ENCODE measurements around the gene TMEM44.
"Not testable (repeated sequence)": the region's sequence is repeated elsewhere in the genome, so short reads cannot be mapped to it uniquely, and the experiment has no call there.

The TMEM44 gene

GRCh38 chr3:194548346-194549321 lies 84.6 kb downstream of the TMEM44 start:
- no peak for DNase-seq (ENCODE audit: low read depth)
- Histone ChIP-seq H3K4me1 (ENCODE audit: control insufficient read depth, insufficient read depth, low read length) (peaks cover 7% of the 10 kb centered on the region), H3K36me3 (ENCODE audit: control insufficient read depth, insufficient read depth, low read length, severe bottlenecking) (no peaks in the 10 kb centered on the region), H3K4me3 (ENCODE audit: low read length) (no peak overlapping the region), H3K9ac (ENCODE audit: low read length) (no peak overlapping the region), H3K9me3 (ENCODE audit: control insufficient read depth, low read length) (no peaks in the 10 kb centered on the region), H3K27me3 (replicated peaks; ENCODE audit: control insufficient read depth, insufficient read depth, low read length) (no peaks in the 10 kb centered on the region)

- no peak for DNase-seq (ENCODE audit: low read depth)
- Histone ChIP-seq H3K4me3 (ENCODE audit: low read length) (no peak overlapping the region), H3K9me3 (ENCODE audit: control insufficient read depth, low read length) (no peaks in the 10 kb centered on the region), H3K4me1 (ENCODE audit: control insufficient read depth, insufficient read depth, low read length) (peaks cover 7% of the 10 kb centered on the region), H3K27me3 (replicated peaks; ENCODE audit: control insufficient read depth, insufficient read depth, low read length) (no peaks in the 10 kb centered on the region), H3K36me3 (ENCODE audit: control insufficient read depth, insufficient read depth, low read length, severe bottlenecking) (no peaks in the 10 kb centered on the region), H3K9ac (ENCODE audit: low read length) (no peak overlapping the region)
Observed at GRCh38 chr3:194547042-194547441, 86.2 kb downstream of the TMEM44 start.

- H3K36me3 ChIP-seq (ENCODE audit: control insufficient read depth, insufficient read depth, low read length, severe bottlenecking); H3K9ac ChIP-seq (ENCODE audit: low read length); H3K27me3 ChIP-seq (replicated peaks; ENCODE audit: control insufficient read depth, insufficient read depth, low read length); DNase-seq (ENCODE audit: low read depth); H3K9me3 ChIP-seq (ENCODE audit: control insufficient read depth, low read length); H3K4me3 ChIP-seq (ENCODE audit: low read length); H3K4me1 ChIP-seq (ENCODE audit: control insufficient read depth, insufficient read depth, low read length): not testable (repeated sequence)
Observed at GRCh38 chr3:194545538-194545937, 87.7 kb downstream of the TMEM44 start.

- Histone ChIP-seq H3K9ac (ENCODE audit: low read length) (no peak overlapping the region), H3K4me3 (ENCODE audit: low read length) (no peak overlapping the region), H3K27me3 (replicated peaks; ENCODE audit: control insufficient read depth, insufficient read depth, low read length) (no peaks in the 10 kb centered on the region), H3K36me3 (ENCODE audit: control insufficient read depth, insufficient read depth, low read length, severe bottlenecking) (no peaks in the 10 kb centered on the region), H3K4me1 (ENCODE audit: control insufficient read depth, insufficient read depth, low read length) (peaks cover 5% of the 10 kb centered on the region), H3K9me3 (ENCODE audit: control insufficient read depth, low read length) (no peaks in the 10 kb centered on the region)
- DNase-seq (ENCODE audit: low read depth): no peak
Observed at GRCh38 chr3:194543550-194543949, 89.7 kb downstream of the TMEM44 start.

GRCh38 chr3:194541483-194541882 lies 91.7 kb downstream of the TMEM44 start:
- no peaks in the 10 kb centered on the region for H3K36me3 ChIP-seq (ENCODE audit: control insufficient read depth, insufficient read depth, low read length, severe bottlenecking)
- H3K27me3 ChIP-seq (replicated peaks; ENCODE audit: control insufficient read depth, insufficient read depth, low read length): no peaks in the 10 kb centered on the region
- H3K9me3 ChIP-seq (ENCODE audit: control insufficient read depth, low read length): no peaks in the 10 kb centered on the region
- H3K4me3 ChIP-seq (ENCODE audit: low read length): no peak overlapping the region
- H3K4me1 ChIP-seq (ENCODE audit: control insufficient read depth, insufficient read depth, low read length): peaks cover 16% of the 10 kb centered on the region
- no peak overlapping the region for H3K9ac ChIP-seq (ENCODE audit: low read length)
- no peak for DNase-seq (ENCODE audit: low read depth)

GRCh38 chr3:194540274-194540905 lies 92.8 kb downstream of the TMEM44 start:
- no peak for DNase-seq (ENCODE audit: low read depth)
- no peaks in the 10 kb centered on the region for H3K27me3 ChIP-seq (replicated peaks; ENCODE audit: control insufficient read depth, insufficient read depth, low read length)

GRCh38 chr3:194539498-194539897 lies 93.7 kb downstream of the TMEM44 start:
- Histone ChIP-seq H3K36me3 (ENCODE audit: control insufficient read depth, insufficient read depth, low read length, severe bottlenecking) (no peaks in the 10 kb centered on the region), H3K9ac (ENCODE audit: low read length) (no peak overlapping the region), H3K9me3 (ENCODE audit: control insufficient read depth, low read length) (peaks cover 5% of the 10 kb centered on the region), H3K27me3 (replicated peaks; ENCODE audit: control insufficient read depth, insufficient read depth, low read length) (no peaks in the 10 kb centered on the region), H3K4me1 (ENCODE audit: control insufficient read depth, insufficient read depth, low read length) (peaks cover 16% of the 10 kb centered on the region), H3K4me3 (ENCODE audit: low read length) (no peak overlapping the region)
- no peak for DNase-seq (ENCODE audit: low read depth)

More at GRCh38 chr3:194540274-194540905, 92.8 kb downstream of the TMEM44 start:
- H3K4me1 ChIP-seq (ENCODE audit: control insufficient read depth, insufficient read depth, low read length): peaks cover 16% of the 10 kb centered on the region
- peak overlapping the region; percentile 69 for H3K9ac ChIP-seq (ENCODE audit: low read length)
- H3K36me3 ChIP-seq (ENCODE audit: control insufficient read depth, insufficient read depth, low read length, severe bottlenecking): no peaks in the 10 kb centered on the region
- H3K9me3 ChIP-seq (ENCODE audit: control insufficient read depth, low read length): no peaks in the 10 kb centered on the region
- no peak overlapping the region for H3K4me3 ChIP-seq (ENCODE audit: low read length)

- peak; percentile 57 for DNase-seq (ENCODE audit: low read depth)
- Histone ChIP-seq H3K9me3 (ENCODE audit: control insufficient read depth, low read length) (peaks cover 13% of the 10 kb centered on the region), H3K4me1 (ENCODE audit: control insufficient read depth, insufficient read depth, low read length) (peaks cover 16% of the 10 kb centered on the region), H3K27me3 (replicated peaks; ENCODE audit: control insufficient read depth, insufficient read depth, low read length) (no peaks in the 10 kb centered on the region), H3K4me3 (ENCODE audit: low read length) (no peak overlapping the region), H3K9ac (ENCODE audit: low read length) (no peak overlapping the region), H3K36me3 (ENCODE audit: control insufficient read depth, insufficient read depth, low read length, severe bottlenecking) (no peaks in the 10 kb centered on the region)
Observed at GRCh38 chr3:194537732-194538247, 95.4 kb downstream of the TMEM44 start.
